ENCODE data around the gene MLPH.
"Not testable (repeated sequence)": the region's sequence is repeated elsewhere in the genome, so short reads cannot be mapped to it uniquely, and the experiment has no call there.

The MLPH gene

GRCh38 chr2:237458519-237458918 is 28.5 kb upstream of the MLPH start:
- no peak for DNase-seq (ENCODE audit: low read depth in 2 of 2)

DNA sequence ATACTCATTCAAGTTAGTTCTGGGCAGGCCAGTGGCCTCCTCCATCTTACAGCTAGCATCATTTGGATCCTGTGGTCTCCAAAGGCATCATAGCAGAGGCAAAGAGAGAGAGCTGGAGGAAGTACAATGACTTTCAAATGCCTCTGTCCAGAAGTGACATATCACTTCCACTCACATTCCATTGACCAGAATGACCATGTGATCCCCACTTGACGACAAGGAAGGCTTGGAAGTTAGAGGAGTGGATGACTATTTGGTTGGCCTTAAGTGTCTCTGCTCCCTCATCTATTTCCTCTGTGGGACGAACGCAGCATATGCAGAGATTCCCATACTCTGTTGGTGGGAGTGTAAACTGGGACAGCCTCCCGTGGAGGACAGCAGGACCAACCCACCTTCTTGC is 27.8 kb upstream of the MLPH start:
- no peak for DNase-seq (ENCODE audit: low read depth in 2 of 2)

- DNase-seq (ENCODE audit: low read depth in 2 of 2) = no peak
Measured at GRCh38 chr2:237459741-237460174, 27.3 kb upstream of the MLPH start.

- DNase-seq (ENCODE audit: low read depth in 2 of 2) = no peak
Measured at GRCh38 chr2:237464757-237465391, 22.2 kb upstream of the MLPH start.

DNA sequence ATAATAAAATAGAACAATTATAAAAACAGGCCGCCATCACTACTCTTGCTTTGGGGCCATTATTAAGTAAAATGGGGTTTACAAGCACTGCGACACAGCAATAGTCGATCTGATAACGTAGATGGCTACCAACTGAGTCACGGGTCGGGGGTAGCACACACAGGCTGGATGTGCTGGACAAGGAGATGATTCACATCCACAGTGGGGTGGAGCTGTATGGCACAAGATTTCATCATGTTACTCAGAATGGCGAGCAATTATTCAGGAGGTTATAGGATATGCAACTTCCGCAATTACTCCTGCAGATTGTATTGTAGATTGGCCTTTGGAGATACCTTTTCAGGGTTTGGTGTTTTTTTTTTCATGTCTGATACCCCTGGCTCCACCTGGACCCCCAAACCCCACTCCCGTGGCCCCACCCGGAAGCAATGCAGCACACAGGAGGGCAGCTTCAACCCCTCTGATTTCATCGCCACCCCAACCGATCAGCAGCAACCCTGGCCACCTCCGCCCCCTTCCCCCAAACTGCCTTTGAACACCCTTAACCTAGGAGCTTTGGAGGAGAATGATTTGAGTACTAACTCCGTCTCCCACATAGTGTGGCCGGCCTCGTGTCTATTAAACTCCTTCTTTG is 21.4 kb upstream of the MLPH start:
- DNase-seq (ENCODE audit: low read depth in 2 of 2) = no peak

DNA sequence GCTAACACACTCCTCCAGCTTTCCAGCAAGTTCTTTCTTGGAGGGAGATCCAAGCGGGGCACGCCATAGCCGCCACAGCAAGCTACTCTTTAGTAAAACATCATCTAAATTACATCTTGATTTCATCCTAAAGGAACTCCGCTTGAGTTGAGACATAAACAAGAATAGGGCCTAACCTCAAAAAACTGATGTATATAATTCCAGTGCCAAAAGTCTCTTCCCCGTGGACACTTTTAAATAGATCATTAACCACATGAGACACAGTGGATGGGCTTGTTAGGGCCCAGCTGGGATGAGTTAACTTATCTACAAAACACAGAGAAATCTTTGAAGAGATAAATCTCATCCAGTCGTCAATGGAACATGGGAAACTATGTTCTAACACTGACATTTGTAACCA is 20.8 kb upstream of the MLPH start:
- no peak for DNase-seq (ENCODE audit: low read depth in 2 of 2)

GRCh38 chr2:237467447-237468179 is 19.4 kb upstream of the MLPH start:
- DNase-seq (ENCODE audit: low read depth in 2 of 2) = no peak

- DNase-seq (ENCODE audit: low read depth in 2 of 2) = not testable (repeated sequence)
Measured at GRCh38 chr2:237469410-237469809, 17.6 kb upstream of the MLPH start.

- no peak for DNase-seq (ENCODE audit: low read depth in 2 of 2)
Measured at GRCh38 chr2:237469849-237470248, 17.2 kb upstream of the MLPH start.

GRCh38 chr2:237470914-237471313 is 16.1 kb upstream of the MLPH start:
- no peak for DNase-seq (ENCODE audit: low read depth in 2 of 2)

GRCh38 chr2:237471438-237472186 is 15.4 kb upstream of the MLPH start:
- DNase-seq (ENCODE audit: low read depth in 2 of 2) = no peak

DNA sequence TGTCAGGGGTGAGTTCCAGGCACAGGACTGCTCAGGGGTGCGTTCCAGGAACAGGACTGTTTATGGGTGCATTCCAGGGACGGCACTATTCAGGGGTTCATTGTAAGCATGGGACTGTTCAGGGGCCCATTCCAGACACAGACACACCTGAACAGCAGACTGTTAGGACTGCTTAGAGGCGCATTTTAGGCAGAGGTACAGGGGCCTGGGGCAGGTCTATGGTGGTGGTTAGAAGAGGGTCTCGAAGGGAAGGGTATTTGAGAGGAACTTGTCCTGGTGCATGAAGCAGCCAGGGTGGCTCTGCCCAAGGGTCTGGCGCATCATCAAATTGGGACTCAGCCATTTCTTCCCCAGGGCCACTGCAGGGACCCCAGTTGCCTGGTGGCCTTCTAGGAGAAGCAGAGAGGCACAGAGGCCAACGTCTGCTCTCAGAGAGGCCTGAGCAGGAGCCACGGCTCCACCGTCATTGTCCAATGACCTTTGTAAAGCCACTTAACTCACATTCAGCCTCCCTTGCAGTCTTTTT is 14.8 kb upstream of the MLPH start:
- DNase-seq (ENCODE audit: low read depth in 2 of 2) = no peak

GRCh38 chr2:237472909-237473877 is 13.9 kb upstream of the MLPH start:
- DNase-seq (ENCODE audit: low read depth in 2 of 2) = no peak

- no peak for DNase-seq (ENCODE audit: low read depth in 2 of 2)
Measured at GRCh38 chr2:237473878-237474441, 13.1 kb upstream of the MLPH start.

DNA sequence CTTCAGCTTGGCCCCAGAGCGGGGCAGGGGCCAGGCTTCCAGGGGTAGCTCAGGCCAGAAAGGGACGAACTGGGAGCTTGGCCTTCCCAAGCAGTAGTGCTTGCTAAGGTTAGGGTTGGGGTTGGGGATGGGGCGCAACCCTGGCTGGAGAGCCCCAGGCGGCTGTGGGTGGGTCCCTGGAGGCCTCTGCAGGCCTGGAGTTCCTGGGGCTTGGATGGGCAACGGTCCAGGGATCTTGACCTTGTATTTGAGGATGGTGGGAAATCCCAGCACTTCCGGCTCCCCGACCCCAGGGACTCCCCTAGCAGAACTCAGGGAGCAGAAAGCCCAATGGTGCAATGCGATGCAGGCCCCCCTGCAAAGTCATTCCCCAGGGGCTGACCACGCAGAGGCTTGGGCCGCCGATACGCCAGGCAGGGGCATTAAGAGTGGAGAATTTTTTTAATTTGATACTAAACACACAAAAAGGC is 12.6 kb upstream of the MLPH start:
- DNase-seq (ENCODE audit: low read depth in 2 of 2) = no peak

DNA sequence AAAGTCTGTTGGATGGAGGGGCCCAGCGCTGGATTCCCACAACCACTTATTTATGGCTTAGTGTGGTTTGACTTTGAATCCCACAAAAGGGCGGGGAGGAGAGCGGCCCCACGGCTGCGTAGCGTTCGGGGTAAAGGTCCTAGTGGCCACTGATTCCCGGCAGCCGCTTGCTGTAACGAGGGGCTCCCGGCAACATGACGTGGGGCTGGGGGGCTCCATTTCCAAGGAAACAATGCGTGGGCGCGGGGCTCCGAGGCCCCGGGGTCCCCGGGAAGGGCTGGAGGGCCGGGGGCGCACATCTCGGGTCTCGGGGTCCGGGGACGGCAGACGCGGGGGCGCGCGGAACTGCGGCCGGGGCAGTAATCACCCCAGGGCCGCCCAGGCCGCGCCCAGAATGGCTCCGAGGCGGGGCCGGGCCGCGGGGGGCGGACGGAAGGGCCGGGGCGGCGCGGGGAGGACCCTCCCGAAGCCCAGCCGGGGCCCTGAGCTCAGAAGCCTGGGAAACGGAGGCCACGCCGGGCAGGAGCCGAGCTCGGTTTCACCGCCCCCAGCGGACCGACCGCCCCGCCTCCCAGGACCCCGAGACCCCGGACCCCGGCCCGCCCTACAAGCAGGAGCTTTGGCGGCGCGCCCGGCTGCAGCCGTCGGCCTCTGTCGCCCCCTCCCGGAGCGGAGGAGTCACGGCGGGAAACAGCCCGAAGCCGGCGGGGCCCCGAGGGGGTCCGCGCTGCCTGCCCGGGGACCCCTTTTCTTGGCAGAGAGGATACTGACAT is 11.9 kb upstream of the MLPH start:
- DNase-seq (ENCODE audit: low read depth in 2 of 2) = peak; percentile 48 to 73

DNA sequence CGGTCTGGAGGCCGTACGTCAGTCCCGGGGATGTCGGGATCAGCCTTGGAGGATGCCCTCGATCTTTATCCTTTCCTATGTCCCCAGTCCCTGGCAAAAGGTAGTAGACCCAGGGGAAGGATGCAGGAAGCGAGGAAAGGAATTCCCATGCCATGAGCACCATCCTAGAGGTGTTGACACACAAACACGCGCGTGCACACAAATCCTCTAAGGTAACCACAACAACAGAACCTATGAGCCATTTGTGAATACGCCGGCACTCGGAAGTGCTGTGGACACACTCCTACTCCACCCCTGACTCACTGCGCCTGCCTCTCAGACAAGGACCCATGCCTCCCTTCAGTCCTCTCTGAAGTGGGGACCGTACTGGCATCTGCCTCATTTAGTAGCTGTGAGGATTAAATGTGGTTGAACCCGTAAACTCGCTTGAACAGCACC is 11.3 kb upstream of the MLPH start:
- DNase-seq (ENCODE audit: low read depth in 2 of 2) = peak; percentile 55 to 57

DNA sequence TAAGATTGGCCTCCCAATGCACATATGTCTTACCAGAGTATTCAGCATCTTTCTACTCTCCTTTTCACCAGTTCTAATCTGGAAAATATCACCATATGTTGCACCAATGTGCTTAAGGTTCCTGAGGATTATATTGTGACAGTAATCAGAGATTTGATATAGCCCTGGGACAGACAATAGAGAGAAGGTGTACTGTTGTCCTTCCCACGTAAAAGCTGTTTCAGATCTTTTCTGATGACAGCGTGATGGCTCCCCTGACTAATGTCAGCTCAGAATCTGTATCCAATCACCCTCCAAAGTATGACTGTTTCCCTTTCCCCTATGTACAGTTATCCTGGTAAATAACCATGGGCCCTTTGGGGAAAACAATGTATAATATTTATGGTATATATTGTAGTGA is 9.0 kb upstream of the MLPH start:
- DNase-seq (ENCODE audit: low read depth in 2 of 2) = no peak

GRCh38 chr2:237478979-237479378 is 8.1 kb upstream of the MLPH start:
- no peak for DNase-seq (ENCODE audit: low read depth in 2 of 2)

DNA sequence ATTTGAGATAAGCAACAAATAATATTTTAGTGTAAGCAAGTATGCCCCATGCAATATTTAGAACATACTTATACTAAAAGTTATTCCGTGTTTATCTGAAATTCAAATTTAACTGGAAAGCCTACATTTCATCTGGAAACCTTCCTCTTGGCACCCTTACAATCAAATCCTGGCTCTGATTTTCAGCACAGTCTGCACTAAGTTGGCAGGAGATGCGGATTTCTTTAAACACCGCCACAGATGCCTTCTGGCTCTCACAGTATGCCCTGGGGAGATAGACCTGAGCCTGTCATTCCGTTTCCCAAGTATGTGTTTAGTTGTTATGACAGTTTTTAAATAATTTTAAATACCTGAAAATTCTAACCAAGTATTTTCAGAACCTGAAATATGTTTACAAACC is 7.3 kb upstream of the MLPH start:
- DNase-seq (ENCODE audit: low read depth in 2 of 2) = no peak

Data from stimulated activated CD4-positive, alpha-beta T cell treated with anti-CD3 and anti-CD28 coated beads, Interleukin-15, amount 100 ng/mL, for 48 hours (primary cell).